ENCODE data around the gene TBCCD1.
"Not testable (repeated sequence)": the region's sequence is repeated elsewhere in the genome, so short reads cannot be mapped to it uniquely, and the experiment has no call there.

- not testable (repeated sequence) for TF ChIP-seq CTCF (IDR thresholded peaks at IDR 0.05; ENCODE audit: poor library complexity, severe bottlenecking); RAD21 (conservative IDR thresholded peaks at IDR 0.05)
Observed at GRCh38 chr3:186498022-186498421, 69.1 kb downstream of the TBCCD1 start.

Measured in neural cell (in vitro differentiated cells).